K562 (cell line): ENCODE results near the gene ISM1. TPM values are rescaled to one million over a fixed set of nuclear protein-coding genes. Genes with fewer than 3 reads are reported as not detected.

Source experiments
- AFF1 ChIP-seq, 2 experiments: fragments of 450-650 bp; IDR thresholded peaks; 2 replicates each; pipeline ENCODE4 v1.6.1; 2018; ENCODE audit warnings: mild to moderate bottlenecking in 2 of 2, low read depth in 1 of 2; ENCODE audit not compliant: partially characterized antibody in 2 of 2
- FOS ChIP-seq: IDR thresholded peaks from 3 replicates; pipeline ENCODE4 v1.6.1; 2011; ENCODE audit not compliant: insufficient read length; ENCODE audit errors: extremely low read depth
- HIVEP1 ChIP-seq: fragments of 250-450 bp; sonication (Bioruptor Pico); IDR thresholded peaks from 2 replicates; pipeline ENCODE4 v1.4.0; 2020; ENCODE audit warnings: mild to moderate bottlenecking
- JUND ChIP-seq, 2 experiments: IDR thresholded peaks; 2 replicates in 1 of 2; 3 replicates in 1 of 2; pipeline ENCODE4 v1.6.1; 2011; ENCODE audit warnings: borderline replicate concordance in 2 of 2, low read depth in 2 of 2, low read length in 2 of 2, improper control_type of control experiment in 1 of 2, missing biosample characterization in 1 of 2, missing genetic modification characterization in 1 of 2, missing genetic modification reagents in 1 of 2
- POLR3G ChIP-seq: IDR thresholded peaks from 2 replicates; pipeline ENCODE4 v1.6.1; 2011; ENCODE audit not compliant: insufficient read length, insufficient replicate concordance; ENCODE audit errors: extremely low read depth
- RBM14 ChIP-seq: fragments of 200-400 bp; formaldehyde crosslinking; IDR thresholded peaks from 2 replicates; pipeline ENCODE4 v1.6.1; 2018; ENCODE audit warnings: low read depth, mild to moderate bottlenecking, low read length, moderate library complexity, borderline replicate concordance; ENCODE audit not compliant: insufficient read depth
- RHOXF2B ChIP-seq: fragments of 250-450 bp; sonication (Bioruptor Pico); conservative IDR thresholded peaks from 2 replicates; pipeline ENCODE4 v1.5.1; 2021
- YY1 ChIP-seq, 3 experiments: IDR thresholded peaks; 2 replicates each; pipeline ENCODE4 v1.6.1; 2011; ENCODE audit warnings: low read length in 2 of 3, mild to moderate bottlenecking in 2 of 3, moderate library complexity in 2 of 3, borderline replicate concordance in 1 of 3, control low read depth in 1 of 3, low read depth in 1 of 3; ENCODE audit not compliant: insufficient read depth in 3 of 3, insufficient replicate concordance in 2 of 3, control insufficient read depth in 1 of 3, insufficient read length in 1 of 3; ENCODE audit errors: extremely low read depth in 1 of 3
- ZFP1 ChIP-seq: fragments of 450-650 bp; formaldehyde crosslinking; IDR thresholded peaks from 2 replicates; pipeline ENCODE4 v1.4.0; 2020; ENCODE audit warnings: mild to moderate bottlenecking, mixed read lengths
- polyA plus RNA-seq, 8 experiments: library from polyadenylated mRNA; depleted of rRNA in 4 of 8; stranded (reverse) in 5 of 8; unstranded in 3 of 8; fragments of >200 nt; fragmentation: Nextera tagmentation in 2 of 8; fragmentation: Illumina TruSeq in 1 of 8; extraction: Ambion mirVana in 2 of 8; extraction: Trizol in 1 of 8; gene quantifications; 2 replicates each; pipeline versions ENCODE4 v1.2.1 to v1.2.3, GENCODE V29; 2011 to 2014; ENCODE audit warnings: inconsistent platforms in 1 of 8, missing spikeins in 1 of 8
- total RNA-seq, 7 experiments: library from RNA; depleted of rRNA in 6 of 7; stranded (reverse); fragments of >200 nt in 6 of 7; fragmentation: Illumina TruSeq in 2 of 7; extraction: Trizol in 2 of 7; gene quantifications; 2 replicates each; pipeline versions ENCODE4 v1.2.1 to v1.2.3, GENCODE V29; 2011 to 2021; ENCODE audit warnings: low replicate concordance in 1 of 7

ISM1 gene
- total and polyA plus RNA-seq, 9 of the 15 experiments (the other 6 are each of a cell fraction or from before 2014, with no cell fraction given): not detected

DNA sequence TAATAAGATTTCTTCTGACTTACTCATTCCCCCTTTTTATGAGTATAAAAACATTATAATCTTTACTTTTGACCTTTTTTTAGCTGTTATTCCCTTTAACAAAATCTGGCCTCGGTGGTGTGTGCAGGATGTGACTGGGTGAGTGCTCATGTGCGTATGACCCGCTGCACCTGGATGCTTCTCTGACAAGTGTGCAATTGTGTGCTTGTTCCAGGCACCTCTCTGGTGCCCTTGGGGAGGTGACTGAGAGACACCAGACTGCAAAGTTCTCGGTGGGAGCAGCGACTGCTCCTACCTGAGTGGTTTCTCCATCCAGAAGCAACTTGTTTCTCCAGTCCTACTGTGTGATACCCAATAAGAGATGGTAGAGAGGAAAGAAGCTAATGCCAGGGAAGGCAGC lies 65.0 kb downstream of the ISM1 start (continued):
- TF ChIP-seq AFF1 (IDR thresholded peaks at IDR 0.05; ENCODE audit: low read depth in 1 of 2, partially characterized antibody in 2 of 2) (no peak), HIVEP1 (no peak), YY1 (IDR thresholded peaks at IDR 0.05; ENCODE audit: borderline replicate concordance in 1 of 3, control insufficient read depth in 1 of 3, extremely low read depth in 1 of 3, insufficient read depth in 3 of 3, insufficient read length in 1 of 3, insufficient replicate concordance in 2 of 3, low read depth in 1 of 3, low read length in 2 of 3) (no peak), JUND (IDR thresholded peaks at IDR 0.05; ENCODE audit: borderline replicate concordance, low read depth, low read length) (no peak), JUND (tag; IDR thresholded peaks at IDR 0.05; ENCODE audit: borderline replicate concordance, low read depth, low read length) (no peak), FOS (no peak), RBM14 (no peak), RHOXF2B (CRISPR knock-in tag) (no peak), POLR3G (no peak), ZFP1 (CRISPR knock-in tag) (no peak)
